GM08714 (cell line): Measurements from ENCODE around the gene D2HGDH.
A peak's percentile ranks its signal among the peaks of the same experiment; 100 is the strongest.
"Not testable (repeated sequence)": the region's sequence is repeated elsewhere in the genome, so short reads cannot be mapped to it uniquely, and the experiment has no call there.

Experiments used
- H3K4me3 ChIP-seq: fragments of 200-500 bp; sonication (Bioruptor generic); 2 replicates; pipeline ENCODE4 v1.5.1; 2014; ENCODE audit warnings: mild to moderate bottlenecking, low read length, inconsistent platforms
- ZNF274 ChIP-seq: IDR thresholded peaks from 2 replicates; pipeline ENCODE4 v1.6.1; 2012; ENCODE audit warnings: mild to moderate bottlenecking, low read depth, low read length

Gene D2HGDH

GRCh38 chr2:241734208-241734466, 293 bp upstream of the D2HGDH start:
- H3K4me3 ChIP-seq, result peak overlapping the region; percentile 31; the same call in 1 of the 2 replicates
- no peak for TF ChIP-seq ZNF274

GRCh38 chr2:241736111-241736510, 1.7 kb downstream of the D2HGDH start:
- no peak for TF ChIP-seq ZNF274
- H3K4me3 ChIP-seq, result no peak overlapping the region

- no peak for TF ChIP-seq ZNF274
- no peak overlapping the region for H3K4me3 ChIP-seq
Measured at GRCh38 chr2:241738040-241738686, 3.7 kb downstream of the D2HGDH start.

- no peak overlapping the region for H3K4me3 ChIP-seq
- no peak for TF ChIP-seq ZNF274
Measured at GRCh38 chr2:241739177-241739576, 4.7 kb downstream of the D2HGDH start.

GRCh38 chr2:241739651-241740050, 5.2 kb downstream of the D2HGDH start:
- no peak for TF ChIP-seq ZNF274
- no peak overlapping the region for H3K4me3 ChIP-seq

GRCh38 chr2:241741016-241741415, 6.6 kb downstream of the D2HGDH start:
- H3K4me3 ChIP-seq, result no peak overlapping the region
- no peak for TF ChIP-seq ZNF274

GRCh38 chr2:241742320-241742939, 8.0 kb downstream of the D2HGDH start:
- TF ChIP-seq ZNF274, result no peak
- H3K4me3 ChIP-seq, result no peak overlapping the region

GRCh38 chr2:241743008-241743407, 8.6 kb downstream of the D2HGDH start:
- not testable (repeated sequence) for H3K4me3 ChIP-seq

- H3K4me3 ChIP-seq, result no peak overlapping the region
- no peak for TF ChIP-seq ZNF274
Measured at GRCh38 chr2:241743620-241744019, 9.2 kb downstream of the D2HGDH start.

- TF ChIP-seq ZNF274, result no peak
- no peak overlapping the region for H3K4me3 ChIP-seq
Measured at GRCh38 chr2:241744028-241744754, 9.8 kb downstream of the D2HGDH start.

GRCh38 chr2:241745276-241745675, 10.8 kb downstream of the D2HGDH start:
- no peak overlapping the region for H3K4me3 ChIP-seq
- no peak for TF ChIP-seq ZNF274

- no peak for TF ChIP-seq ZNF274
- no peak overlapping the region for H3K4me3 ChIP-seq
Measured at GRCh38 chr2:241746084-241746483, 11.7 kb downstream of the D2HGDH start.

GRCh38 chr2:241748468-241749256, 14.2 kb downstream of the D2HGDH start:
- no peak overlapping the region for H3K4me3 ChIP-seq
- TF ChIP-seq ZNF274, result no peak

- H3K4me3 ChIP-seq, result no peak overlapping the region
- TF ChIP-seq ZNF274, result no peak
Measured at GRCh38 chr2:241750076-241750840, 15.8 kb downstream of the D2HGDH start.
